GM18868 (cell line): ENCODE measurements around the gene TMCC2.

Source experiments
- ATAC-seq: cut with Tn5 transposase; IDR thresholded peaks from one replicate; pipeline ENCODE4 v1.9.1; 2021; ENCODE audit warnings: mild to moderate bottlenecking, moderate library complexity; ENCODE audit not compliant: unreplicated experiment

TMCC2 gene

DNA sequence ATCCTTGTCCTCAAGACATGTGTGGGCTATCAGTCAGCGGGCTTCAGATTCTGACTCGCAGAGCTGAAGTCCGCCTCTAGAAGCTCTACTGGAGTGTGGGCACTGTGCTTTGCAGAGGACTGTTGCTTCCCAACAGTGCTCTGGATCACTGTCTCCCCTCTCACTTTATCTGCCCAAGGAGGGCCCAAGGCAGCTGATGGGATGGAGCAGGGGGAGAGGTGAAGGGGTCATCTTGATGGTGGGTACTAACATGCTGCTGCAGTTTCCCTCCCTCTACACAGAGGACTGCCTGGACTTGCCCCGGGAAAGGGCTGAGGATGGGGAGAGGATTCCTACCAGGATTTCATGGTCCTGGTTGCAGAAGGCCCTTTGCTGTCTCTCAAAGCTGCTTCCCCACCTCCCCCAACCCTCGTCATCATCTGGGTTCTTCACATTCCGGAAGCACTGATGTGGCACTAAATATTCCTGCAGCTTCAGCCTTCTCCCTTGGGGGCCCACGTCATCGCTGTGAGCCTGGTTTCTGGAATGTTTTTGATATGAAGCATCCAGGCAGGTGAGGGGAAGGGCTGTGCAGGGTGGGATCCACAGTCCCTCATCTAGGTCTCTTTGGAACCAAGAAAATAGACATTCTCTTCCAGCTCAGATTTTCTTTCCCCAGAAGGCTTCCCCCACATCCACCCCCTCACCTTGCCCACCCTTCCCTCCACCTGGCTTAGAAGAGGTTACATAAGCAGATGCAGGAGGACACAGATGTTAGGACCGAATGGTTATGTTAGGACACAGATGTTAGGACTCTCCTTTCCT lies 70.6 kb downstream of the TMCC2 start:
- ATAC-seq: no peak

DNA sequence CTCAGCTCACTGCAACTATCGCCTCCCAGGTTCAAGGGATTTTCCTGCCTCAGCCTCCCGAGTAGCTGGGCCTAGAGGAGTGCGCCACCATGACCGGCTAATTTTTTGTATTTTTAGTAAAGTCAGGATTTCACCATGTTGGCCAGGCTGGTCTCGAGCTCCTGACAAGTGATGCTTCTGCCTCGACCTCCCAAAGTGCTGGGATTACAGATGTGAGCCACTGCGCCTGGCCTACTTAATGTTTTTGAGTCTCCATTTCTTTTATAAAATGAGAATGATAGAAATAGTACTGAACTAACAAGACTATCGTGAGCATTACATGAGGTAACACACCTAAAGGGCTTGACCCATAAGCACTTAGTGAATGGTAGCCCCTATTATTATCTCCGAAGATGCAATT lies 72.4 kb downstream of the TMCC2 start:
- ATAC-seq: no peak

DNA sequence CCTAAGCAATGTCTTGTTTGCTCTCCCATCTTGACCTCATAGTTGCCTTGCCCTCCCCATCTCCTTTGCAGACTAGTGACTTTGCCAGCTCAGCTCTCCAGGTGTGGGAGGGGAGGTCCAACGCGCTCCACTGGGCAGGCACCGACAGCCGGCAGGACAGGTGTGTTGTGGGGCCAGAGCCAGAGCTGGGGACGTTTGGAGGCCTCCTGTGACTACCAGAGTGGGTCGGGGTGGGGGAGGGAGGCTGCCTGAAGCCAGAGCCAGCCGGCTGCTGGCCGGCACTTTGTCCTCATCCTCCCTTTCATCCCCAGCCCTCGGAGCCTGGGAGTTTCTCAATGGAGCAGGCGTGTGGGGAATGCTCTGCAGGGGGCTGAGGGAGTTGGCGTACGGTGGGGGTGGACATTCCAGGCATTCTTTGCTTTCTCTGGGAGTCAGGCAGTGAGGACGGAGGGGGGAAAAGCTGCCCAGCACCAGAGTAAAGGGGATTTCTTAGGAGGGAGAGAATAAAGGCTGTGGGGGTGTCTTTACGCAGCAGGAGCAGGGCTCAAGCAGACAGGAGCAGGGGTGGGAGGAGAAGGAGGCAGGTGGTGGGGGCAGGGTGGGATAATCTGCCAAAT lies 73.6 kb downstream of the TMCC2 start:
- no peak for ATAC-seq

DNA sequence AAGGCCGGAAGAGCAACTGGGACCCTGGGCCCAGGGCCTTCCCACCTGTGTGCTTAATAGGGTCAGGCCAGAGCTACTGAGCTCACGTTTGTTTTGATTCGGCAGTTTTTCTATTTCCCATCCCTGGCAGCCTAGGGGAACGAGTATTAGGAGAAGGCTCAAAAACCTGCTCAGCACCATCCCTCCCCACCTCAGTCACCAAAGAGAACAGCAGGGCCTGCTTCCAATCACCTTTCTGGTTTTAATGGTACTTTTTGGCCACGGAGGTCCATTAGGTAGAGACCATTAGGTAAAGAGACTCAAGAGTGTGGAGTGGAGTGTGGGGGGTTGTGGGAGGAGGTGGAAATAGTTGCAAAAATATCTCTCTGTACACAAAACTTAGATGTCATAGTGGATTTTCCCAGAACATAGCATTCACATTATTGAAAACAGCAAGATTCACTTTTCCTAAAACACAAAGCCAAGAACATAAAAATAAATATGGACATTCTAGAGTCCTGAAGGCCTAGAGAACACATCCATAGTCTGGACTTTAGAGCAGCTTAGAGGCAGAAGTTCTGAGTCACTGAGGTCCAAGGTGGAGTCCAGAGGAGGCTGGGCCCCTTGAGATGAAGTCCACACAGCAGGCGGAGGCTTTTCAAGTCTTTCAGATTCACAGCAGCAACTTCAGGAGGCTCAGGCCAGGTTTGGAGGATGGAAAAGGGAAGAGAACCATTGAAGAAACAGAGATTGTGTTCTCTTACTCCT lies 74.3 kb downstream of the TMCC2 start:
- ATAC-seq: no peak

DNA sequence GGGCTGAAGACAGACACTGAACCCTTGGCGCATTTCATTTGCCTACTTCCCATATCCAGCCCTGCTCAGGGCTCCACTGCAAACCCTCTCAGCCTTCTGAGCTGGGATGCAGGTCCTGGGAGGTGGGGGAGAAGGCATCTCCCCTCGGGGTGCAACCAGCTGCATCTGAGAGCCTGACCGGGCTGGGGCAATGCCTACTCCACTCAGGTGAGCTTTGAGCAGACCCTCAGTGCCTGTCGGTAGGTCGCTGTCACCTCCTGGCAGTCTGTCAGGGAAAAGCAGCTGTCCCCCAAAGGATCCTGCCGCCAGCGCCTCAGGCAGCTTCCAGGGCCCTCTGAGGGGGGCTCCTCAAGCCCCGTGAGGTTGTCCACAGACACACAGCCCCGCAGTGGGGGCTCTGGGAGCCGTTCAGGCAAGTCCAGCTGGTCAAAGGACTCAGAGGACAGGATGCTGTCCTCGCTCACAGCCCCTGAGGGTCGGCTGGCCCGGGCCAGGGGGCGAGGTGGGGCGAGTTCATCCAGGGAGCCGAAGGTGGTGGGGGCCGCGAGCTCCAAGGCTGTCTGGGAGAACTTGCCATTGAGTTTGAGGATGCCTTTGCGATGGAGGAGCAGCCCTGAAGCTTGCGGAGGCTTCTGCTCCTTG lies 75.6 kb downstream of the TMCC2 start:
- ATAC-seq: no peak

DNA sequence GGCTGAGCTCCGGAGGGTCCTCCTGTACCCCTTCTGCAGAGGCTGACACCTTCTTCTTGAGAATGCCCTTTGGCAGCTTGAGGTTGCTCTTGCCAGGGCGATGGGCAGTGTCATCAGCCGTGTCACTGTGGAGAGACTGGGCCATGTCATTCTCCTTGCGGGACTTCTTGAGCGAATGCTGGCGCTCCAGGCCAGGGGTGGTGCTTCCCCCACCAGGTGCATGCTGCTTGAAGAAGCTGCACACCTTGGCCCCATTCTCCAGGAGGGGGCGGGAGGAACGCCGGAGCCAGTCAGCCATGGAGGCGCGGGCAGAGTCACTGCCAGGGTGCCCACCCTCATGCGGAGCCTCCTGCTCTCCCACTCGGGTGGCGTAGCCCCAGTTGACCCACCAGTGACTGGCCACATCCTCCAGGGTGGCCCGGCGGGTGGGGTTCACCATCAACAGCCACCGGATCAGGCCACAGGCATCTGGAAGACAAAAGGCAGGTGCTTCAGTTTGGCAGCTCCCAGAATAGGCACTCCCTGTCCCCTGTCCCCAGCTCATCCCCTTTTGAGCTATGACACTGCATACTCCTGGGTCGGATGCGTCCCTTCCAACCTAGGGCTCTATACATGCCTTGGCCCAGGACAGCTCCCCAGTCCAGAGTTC lies 76.4 kb downstream of the TMCC2 start:
- no peak for ATAC-seq

DNA sequence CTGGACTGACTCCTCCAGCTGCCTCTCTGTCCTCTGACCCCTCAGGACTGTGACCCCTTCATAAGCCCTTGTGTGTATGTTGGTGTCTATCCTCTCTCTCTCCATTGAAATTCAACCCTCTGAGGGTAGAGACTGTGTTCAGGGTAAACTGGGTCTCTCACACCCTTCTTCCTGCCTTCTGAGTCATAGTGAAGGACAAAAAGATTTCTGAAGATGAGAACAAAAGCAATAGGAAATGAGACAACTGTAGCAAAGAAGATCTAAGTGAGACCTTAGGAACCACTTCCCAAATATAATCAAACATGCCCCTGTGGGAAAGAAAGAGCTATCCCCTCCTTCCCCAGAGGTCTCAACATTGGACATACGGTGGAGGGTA lies 76.9 kb downstream of the TMCC2 start:
- ATAC-seq: no peak

DNA sequence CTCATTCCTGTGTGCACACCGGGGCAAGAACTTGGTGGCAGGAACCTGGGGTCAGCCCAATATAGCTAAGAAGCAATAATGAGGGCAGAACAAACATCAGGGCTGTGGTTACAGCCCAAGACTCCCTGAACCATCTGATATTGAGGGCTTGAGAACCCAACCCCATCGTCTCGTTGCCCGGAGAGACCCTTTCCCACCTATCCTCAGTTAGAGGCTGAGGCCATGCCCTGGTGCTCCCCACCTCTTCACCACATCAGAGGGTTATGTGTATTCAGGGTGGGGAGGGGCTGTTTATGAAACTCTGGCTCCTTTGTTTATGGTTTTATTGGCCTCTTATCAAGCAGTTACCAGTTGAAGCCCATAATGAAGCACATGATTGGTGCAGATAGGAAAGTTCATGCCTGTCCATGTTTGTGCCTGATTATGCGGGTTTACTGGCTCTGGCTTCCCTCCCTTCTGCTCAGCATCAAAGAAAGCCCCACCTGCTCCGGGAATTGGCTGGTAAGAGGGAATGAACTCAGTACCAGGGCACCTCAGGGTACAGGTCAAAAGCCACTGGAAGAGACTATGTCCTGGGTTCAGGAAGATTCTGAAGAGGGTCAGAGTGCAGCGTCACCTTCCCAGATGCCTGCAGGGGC lies 79.3 kb downstream of the TMCC2 start:
- no peak for ATAC-seq

DNA sequence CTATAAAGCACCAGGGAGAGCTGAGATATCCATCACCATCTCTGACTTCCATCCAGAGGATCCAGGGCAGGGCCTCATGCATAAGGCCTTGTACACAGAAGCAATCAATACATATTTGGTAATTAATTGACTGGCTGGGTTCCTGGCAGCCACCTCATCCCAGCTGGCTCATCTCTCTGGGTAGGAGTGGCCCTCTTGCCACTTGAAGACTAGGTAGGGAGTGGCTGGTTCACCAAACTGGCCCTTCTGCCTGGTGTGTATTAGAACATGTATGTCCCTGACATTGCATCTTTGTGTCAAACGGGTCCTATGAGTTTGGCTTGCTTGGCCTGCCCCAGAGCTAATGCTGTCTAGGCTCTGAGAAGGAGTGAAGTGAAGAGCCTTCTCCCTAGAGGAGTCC lies 82.0 kb downstream of the TMCC2 start:
- no peak for ATAC-seq

DNA sequence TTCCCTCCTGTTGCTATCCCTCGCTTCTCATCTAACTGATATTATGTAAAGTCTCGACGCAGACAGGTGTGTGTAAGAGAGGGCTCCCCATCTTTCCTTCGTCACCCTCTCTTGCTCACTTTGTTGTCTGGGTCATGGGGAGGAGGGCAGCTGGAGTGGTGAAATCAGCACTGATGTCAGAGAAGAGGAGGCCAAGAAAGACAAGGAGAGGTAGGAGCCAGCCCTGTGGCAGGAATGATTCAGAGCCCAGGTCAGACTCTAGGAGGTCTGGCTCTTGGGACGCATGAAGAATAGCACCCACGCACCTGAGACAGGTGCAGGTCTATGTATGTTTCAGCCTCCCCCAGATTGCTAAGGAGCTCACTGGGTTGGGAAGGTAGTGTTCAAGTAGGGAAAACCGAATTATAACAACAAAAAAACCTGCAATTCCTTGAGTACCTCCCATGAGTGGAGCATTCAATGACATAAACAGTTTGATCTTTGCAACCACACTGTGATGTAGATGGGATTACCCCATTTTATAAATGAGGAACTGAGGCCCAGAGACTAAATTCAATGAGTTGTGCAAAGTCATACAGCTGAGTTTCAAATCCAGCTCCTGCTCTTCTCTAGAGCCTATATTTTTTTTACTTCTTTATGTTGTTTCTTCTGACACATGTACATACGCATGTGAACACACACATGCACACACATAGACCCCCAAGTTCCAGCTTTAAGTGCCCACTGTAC lies 83.4 kb downstream of the TMCC2 start:
- peak; percentile 61 for ATAC-seq

DNA sequence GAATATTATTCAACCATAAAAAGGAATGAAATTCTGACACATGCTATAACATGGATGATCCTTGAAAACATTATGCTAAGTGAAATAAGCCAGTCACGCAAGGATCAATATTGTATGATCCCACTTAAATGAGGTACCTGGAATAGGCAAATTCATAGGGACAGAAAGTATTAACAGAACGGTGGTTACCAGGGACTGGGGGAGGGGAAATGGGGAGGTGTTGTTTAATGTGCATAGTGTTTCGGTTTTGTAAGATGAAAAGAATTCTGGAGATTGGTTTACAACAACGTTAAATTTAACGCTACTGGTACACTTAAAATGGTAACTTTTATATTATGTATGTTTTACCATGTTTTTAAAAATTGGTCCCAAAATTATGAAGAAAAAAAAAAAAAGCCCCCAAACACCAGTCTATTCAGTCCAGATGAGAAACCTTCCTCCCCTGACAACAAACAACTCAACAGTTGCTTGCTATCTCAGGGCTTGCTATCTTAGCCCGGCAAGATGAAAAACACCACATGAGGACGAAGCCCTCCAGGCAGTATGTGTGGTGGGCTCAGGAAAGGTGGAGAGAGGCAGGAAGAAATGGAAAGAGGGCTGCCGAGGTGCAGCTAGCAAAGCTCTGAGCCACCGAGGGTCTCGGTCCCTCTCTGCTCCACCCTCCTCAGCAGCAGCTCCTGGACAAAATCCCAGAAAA lies 85.3 kb downstream of the TMCC2 start:
- no peak for ATAC-seq

DNA sequence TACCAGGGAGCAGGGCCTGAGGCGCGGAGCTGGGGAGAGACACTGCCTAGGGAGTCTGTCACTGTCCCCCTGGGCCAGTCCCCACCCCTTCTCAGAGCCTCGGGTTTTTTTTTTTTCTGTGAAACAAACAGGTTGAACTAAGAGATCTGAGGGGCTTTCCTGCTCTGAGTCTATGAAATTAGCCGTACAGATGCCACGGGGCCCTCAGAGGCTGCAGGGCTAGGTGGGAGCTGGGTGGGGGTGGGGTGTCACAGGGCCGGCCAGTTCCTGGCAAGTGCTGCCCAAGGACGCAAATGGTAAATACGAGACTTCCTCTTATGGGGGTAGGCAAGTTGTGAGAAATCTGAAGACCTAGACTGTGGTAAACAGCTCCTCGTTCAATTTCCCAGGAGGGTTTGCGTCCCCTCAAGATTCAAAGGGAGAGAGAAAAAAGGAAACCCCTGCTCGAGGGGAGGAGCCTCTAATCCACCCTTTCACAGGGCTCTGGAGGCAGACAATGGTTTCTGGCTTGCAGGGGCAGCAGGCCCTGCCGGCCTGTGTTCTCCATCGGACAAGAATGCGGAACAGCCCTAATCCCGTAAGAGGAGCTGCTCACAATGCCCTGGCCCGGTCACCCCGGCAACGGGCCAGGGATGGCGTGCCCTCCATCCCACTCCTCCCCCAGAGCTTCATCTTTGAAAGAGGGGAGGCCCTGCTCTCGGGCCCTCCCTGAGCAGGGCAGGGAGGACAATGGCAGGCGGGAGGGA lies 86.0 kb downstream of the TMCC2 start:
- ATAC-seq: peak; percentile 57

DNA sequence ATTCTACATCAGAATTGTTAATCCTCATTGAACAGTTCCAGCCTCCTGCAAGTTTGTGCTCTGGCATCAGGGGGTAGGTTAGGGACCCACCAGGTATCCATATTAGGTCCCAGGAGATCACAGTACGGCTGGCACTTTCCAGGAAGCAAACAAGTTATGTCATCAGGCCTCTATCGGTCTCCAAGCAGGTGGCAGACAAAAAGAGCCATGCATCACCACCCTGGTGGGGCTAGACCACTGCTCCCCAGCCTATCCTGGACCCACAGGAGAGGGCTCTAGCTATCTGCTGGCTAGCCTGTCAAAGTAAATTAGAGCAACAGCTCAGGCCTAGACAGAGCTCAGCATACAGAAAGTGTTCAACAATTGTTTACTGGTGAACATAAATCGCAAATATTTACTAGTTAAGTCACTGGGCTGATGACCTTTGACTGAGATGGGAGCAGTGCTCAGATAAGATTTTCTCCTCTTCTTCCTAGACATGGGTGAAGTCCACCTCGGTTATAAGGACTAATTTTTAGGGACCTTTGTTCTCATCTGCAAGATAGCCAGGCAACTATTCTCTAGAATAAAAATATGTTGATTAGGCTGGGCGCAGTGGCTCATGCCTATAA lies 87.4 kb downstream of the TMCC2 start:
- ATAC-seq: no peak

DNA sequence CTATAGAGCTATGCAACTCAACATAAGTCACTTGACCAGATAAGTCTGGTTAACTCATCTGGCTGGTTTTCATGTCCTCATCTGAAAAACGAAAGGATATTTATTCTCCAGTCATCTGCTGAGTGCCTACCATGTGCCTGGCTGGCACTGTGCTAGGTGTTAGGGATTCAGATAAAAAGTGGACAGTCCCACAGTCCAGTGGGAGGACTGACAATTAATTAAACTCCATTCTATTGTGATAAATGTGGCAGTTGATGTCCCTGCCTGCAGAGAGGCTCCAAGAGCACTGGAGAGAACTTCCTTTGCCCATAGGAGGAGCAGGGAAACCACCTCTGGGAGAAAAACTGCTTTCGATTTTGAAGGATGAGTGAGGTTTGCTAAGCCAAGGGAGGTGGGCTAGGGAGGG lies 88.4 kb downstream of the TMCC2 start:
- no peak for ATAC-seq

DNA sequence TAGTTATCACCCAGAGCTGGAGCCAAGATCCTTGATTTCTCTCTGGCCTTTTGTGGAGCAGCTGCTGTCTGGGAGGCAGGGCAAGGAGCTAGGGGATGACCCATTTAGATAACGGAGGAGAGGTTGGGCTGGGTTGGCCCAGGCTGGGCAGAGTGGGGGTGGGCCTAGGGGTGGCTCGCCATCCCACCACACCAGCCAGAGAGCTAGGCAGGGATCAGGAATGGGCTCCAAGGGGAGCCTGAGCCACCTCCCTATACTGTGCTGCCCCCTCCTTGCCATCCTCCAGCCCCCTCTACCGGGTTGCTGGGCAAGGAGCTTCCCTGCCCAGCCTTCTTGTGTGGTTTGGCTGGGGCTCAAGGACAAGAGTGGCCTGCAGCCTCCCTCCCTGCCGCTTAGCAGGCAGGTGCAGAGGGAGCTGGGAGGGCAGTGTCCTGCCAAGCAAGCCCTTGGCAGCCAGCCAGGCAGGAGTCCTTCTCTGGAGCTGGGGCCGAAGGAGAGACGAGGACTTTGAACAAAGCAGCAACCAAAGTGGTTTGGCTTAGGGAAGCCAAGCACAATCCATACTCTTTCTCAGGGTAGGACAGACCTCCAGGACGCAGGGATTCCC lies 89.7 kb downstream of the TMCC2 start:
- ATAC-seq: no peak

DNA sequence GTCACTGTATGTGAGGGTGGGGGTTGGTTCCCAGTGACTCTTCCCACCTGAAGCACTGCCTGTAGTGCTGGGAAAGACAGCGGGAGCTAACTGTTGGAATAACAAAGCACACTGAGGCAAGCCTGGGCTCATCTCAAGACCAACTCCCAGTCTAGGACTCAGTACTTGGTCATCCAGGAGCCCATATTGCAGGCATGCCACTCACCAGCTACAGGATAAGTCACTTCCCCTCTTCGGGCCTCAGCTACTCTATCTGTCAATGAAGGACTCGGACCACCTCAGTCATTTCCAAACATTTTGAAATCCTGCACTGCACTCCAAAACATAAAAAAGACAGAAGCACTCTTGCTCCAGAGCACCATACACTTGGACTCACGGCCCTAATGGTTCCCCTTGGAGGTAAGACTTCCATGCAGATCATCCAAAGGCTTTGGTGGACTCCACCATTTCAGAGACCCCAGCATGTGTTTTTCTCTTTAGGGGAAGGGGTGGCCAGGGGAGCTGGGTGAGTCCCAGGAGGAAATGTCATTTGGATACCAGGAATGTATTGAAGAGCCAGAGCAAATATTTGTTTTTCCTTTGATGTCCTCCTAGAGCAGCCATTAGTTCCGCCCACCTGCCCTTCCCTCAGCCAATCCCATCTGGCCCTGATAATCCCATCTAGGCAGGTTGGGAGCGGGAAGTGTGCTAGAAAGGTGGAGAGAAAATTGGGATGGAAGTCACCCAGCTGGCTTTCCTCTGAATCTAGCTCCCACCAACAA lies 90.7 kb downstream of the TMCC2 start:
- ATAC-seq: no peak
